GM10266 (cell line): ENCODE data around the gene NACC1.

Source experiments
- DNase-seq: peaks from one replicate; pipeline ENCODE4 v3.0.0; 2012; ENCODE audit errors: extremely low spot score
- TF ChIP-seq, protein P1 (sequence below): IDR thresholded peaks from 2 replicates; pipeline ENCODE4 v1.5.1; 2012; ENCODE audit warnings: mild to moderate bottlenecking, low read depth; ENCODE audit not compliant: control insufficient read depth, insufficient read depth; ENCODE audit errors: missing control alignments

NACC1 gene

DNA sequence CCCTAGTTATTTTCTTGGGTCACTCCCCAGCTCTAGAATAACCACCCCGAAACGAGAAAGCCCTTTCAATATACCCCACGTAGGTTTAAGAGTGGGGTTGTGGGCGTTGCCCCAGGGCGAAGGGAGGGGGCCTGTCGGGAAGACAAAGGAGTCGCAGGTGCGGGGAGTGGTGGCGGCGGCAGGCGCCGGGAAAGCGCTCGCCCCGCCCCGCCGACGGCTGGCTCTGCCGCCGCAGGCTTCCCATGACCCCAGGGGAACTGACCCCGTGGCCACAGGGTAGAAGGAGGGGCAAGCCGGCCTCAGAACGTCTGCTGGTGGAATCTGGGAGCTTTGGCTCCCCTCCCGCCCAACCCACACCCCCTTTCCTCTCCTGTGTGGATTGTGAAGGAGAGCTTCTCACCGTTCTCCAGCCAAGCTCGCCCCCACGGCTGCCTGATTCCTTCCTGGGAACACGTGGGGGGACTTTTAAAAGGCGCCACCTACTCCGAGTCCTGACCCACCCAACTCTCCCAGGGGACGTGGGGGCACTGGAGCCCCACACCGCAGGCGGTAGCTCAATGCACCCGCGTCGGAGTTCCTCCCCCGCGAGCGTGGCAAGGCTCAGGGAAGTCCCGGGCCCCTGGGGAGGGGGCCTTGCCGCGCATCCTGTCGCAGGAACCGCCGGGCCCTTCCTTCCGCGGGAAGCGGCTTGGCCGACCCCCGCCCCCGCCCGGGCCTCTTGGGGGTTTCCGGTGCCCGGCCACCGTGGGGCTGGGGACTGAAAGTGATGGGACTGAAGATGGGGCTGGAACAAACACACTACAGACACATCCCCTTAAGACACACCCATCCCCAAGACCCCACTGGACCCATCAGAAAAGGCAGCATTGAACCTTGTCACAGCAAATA lies 37.7 kb downstream of the NACC1 start:
- DNase-seq = peak; percentile 73
- TF ChIP-seq, protein P1, sequence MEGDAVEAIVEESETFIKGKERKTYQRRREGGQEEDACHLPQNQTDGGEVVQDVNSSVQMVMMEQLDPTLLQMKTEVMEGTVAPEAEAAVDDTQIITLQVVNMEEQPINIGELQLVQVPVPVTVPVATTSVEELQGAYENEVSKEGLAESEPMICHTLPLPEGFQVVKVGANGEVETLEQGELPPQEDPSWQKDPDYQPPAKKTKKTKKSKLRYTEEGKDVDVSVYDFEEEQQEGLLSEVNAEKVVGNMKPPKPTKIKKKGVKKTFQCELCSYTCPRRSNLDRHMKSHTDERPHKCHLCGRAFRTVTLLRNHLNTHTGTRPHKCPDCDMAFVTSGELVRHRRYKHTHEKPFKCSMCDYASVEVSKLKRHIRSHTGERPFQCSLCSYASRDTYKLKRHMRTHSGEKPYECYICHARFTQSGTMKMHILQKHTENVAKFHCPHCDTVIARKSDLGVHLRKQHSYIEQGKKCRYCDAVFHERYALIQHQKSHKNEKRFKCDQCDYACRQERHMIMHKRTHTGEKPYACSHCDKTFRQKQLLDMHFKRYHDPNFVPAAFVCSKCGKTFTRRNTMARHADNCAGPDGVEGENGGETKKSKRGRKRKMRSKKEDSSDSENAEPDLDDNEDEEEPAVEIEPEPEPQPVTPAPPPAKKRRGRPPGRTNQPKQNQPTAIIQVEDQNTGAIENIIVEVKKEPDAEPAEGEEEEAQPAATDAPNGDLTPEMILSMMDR = no peak

DNA sequence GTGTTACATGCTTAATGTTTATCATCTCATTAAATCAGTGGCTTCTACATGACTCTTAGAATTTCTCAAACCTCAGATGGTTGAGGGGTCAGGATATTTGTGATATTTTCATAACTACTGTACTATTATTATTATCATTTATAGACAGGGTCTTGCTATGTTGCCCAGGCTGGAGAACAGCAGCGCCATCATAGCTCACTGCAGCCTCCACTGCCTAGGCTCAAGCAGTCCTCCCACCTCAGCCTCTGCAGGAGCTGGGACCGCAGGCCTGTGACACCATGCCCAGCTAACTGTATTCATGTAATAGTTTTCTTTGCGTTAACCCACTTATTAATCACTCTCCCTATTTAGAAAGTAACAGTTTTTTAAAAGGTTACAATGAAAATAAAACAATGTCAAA lies 41.6 kb downstream of the NACC1 start:
- TF ChIP-seq, protein P1 = no peak
- DNase-seq = no peak

DNA sequence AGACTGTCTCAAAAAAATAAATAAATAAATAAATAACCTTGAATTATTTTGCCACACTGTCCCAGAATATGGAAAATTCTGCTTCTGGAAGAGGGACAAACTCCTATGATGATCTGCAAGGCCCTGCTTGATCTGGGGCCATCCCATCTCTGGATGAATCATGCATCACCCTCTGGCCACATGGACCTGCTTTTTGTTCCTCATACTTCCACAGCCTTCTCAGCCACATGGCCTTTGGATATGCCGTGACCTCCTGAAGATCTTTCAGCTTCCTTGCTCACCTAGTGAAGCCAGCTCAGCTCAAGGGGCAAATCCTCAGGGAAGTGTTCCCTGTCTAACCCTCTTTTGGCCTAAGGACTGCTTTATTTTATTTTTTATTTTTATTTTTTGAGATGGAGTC lies 42.5 kb downstream of the NACC1 start:
- DNase-seq = no peak
- TF ChIP-seq, protein P1 = no peak

DNA sequence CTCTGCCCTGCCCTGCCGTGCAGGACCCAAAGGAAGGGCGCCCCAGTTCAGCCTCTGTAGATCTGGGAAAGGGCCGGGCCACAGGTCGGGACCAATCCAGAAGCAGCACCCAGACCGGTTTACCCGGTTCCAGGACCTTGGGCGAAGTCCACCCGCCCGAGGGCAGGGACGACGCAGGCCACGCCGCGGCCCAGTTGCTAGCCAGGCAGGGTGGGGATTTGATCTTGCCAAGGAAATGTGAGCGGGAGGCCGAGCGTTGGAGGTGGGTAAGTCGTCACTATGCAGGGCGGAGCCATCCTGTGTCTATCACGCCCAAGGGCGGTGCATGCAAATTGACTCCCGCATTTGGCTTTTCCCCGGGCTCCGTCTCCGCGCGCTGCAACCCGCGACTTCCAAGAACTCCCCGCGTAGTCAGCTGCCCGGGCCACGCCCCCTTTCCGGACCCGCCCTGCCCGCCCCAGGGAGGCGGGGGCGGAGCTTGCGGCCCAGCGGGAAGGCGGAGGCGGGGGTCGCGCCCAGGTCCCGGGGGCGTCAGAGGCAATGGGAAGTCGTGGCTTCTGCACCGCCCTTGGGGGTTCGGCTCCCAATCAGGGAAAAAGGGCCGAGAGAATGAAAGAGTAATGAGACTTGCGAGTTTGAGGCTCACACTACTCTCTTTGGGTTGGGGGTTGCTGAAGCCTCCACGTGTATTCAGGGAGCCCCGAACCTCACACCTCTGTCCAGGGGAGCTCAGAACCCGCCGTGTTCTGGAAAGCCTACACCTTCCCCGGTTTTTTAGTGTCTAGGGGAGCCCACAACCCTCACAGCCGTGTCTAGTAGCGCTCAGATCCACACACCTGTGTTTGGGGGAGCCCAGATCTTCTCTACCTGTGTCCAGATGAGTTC lies 44.9 kb downstream of the NACC1 start:
- peak; percentile 79 for DNase-seq
- TF ChIP-seq, protein P1 = no peak

DNA sequence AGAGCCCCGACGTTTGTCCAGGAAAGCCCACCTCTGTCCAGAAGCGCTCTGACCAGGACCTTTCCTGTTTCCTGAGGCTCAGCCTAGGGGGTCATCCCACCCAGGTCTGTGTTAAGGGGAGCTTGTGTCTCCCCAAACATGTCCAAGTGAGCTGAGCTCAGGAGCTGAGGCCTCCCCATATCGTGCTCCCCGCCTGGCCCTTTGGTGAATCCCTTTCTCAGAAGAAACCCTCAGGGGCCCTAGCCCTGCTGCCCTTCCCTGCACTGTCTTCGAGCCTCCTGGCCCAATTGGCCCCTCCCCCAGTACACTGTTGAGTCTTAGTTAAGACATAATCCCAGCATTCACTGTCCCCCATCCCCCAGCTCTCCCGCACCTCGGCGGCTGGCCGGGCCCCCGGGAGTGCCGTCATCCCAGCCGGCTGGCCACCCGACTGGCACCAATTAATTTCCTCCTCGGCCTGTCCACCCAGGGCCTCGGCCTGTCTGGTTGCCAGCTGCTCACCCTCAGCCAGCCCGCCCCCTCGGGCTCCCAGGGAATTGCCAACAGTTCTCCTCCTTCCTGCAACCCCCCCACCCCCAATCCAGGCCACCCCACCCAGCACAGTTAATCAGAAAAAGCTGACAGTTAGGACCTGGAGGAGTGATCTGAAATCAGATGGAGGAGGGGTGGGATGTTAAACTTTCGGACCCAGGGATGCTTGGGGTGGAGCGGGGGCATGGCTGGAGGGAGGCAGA lies 45.7 kb downstream of the NACC1 start:
- TF ChIP-seq, protein P1 = no peak
- DNase-seq = no peak

DNA sequence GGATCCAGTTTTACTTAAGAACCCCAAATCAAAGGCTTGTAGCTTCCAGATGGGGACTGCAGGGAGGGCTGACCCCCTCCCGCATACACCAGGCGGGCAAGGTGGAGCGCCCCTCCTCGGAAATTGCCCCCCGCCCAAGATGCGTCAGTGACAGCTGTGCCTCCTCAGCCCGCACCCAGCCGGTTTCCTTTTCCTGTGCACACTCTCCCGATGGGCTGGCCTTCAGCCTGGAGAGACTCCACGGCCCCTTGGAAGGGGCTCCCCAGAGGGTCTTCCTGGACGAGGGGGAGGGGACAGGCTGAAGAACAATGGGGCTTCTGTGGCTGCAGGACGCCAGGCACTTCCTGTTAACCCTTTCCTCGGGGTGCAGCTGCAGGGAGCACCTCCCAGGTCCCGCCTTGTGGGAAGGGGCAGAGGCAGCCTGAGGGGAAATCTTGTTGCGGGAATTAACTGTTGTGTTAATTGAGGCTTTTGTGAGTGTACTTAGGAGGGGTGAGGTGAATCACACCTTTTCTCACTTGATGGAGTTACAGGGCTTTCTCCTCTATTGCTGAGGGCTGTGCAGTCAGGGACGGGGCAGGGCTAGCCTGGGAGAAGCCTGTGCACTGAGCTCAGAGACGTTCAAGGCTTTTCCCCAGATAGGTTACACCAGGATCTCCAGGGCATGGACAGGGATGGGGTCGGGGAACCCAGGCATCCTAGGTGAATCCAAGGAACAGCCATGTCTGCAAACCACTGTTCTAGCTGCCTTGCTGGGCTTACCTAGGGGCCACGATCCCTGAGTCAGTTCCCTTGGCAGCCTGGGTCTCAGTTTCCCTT lies 46.5 kb downstream of the NACC1 start:
- TF ChIP-seq, protein P1 = no peak
- no peak for DNase-seq
